ENCODE results near the gene C1orf35. TPM values are rescaled to one million over a fixed set of nuclear protein-coding genes. Genes with fewer than 3 reads are reported as not detected.

The C1orf35 gene
- total and polyA plus RNA-seq, 2 of the 8 experiments (the other 6 are each of a cell fraction or from before 2014, with no cell fraction given) = 18.6 to 19.9 TPM

DNA sequence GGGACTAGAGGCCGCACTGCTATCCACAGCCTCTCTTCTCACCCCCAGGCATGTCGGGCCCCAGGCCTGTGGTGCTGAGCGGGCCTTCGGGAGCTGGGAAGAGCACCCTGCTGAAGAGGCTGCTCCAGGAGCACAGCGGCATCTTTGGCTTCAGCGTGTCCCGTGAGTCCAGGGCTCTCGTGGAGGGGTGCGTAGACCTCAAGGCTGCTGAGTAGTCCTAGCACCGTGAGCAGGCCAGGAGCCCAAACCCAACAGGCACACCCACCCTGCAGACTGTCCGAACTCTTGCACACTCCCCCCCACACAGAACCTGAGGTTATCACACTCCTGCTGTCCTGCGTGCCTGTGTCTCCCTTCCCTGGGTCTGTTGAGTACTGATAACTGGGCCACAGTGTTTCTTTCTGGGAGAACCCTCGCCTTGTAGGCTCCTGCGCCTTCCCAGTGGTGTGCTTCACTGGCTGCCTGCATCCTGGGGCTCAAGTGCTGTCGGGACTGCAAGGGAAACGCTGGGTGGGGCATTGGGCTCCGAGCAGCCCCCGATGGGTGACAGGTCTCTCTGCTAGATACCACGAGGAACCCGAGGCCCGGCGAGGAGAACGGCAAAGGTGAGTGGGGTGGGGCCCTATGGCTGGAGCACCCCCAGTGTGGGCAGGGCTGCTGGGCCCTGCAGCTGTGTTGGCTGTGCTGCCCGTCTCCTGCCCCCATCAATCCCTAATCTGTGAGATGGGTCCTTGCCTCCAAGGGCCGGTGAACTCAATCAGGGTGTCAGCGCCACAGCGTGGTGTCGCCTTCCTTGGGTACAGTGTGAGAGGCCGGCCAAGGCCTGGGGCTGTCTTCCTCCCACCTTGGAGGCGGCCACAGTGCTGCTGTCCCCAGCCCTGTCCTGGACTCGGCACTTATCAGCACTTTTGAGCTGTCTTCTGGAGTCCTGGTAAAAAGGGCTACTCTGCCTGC, 42.6 kb upstream of the C1orf35 start (continued):
- TF ChIP-seq, protein P1, sequence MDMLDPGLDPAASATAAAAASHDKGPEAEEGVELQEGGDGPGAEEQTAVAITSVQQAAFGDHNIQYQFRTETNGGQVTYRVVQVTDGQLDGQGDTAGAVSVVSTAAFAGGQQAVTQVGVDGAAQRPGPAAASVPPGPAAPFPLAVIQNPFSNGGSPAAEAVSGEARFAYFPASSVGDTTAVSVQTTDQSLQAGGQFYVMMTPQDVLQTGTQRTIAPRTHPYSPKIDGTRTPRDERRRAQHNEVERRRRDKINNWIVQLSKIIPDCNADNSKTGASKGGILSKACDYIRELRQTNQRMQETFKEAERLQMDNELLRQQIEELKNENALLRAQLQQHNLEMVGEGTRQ (IDR thresholded peaks at IDR 0.05; ENCODE audit: low read length) = no peak
- no peak for TF ChIP-seq RBBP5 (IDR thresholded peaks at IDR 0.05; ENCODE audit: borderline replicate concordance, low read depth, low read length)
